ENCODE data around the gene GPBP1L1.

- TF ChIP-seq CTCF (conservative IDR thresholded peaks at IDR 0.05) (no peak), EZH2 (IDR thresholded peaks at IDR 0.05; ENCODE audit: low read depth) (no peak)
Measured at GRCh38 chr1:45644661-45645060, 41.7 kb downstream of the GPBP1L1 start.
